ENCODE results near the gene VAV1.

- TF ChIP-seq EZH2 (IDR thresholded peaks at IDR 0.05; ENCODE audit: low read length, unreplicated experiment), result no peak
- no peak for TF ChIP-seq CTCF (conservative IDR thresholded peaks at IDR 0.05; ENCODE audit: low read depth, low read length)
- TF ChIP-seq EZH2phosphoT487 (IDR thresholded peaks at IDR 0.05; ENCODE audit: borderline replicate concordance, low read length), result no peak
Measured at GRCh38 chr19:6743714-6744380, 28.7 kb upstream of the VAV1 start.
